Neuronal stem cell (in vitro differentiated cells): ENCODE measurements around the gene COL20A1.

ENCODE experiments used
- DNase-seq: peaks from one replicate; pipeline ENCODE4 v3.0.0-alpha.2; 2013; ENCODE audit warnings: low spot score
- H2AFZ ChIP-seq: one replicate; pipeline ENCODE4 v1.6.1; 2013; ENCODE audit warnings: mild to moderate bottlenecking, low read length, inconsistent platforms
- H2AK5ac ChIP-seq: 2 replicates; pipeline ENCODE4 v1.6.1; 2013; ENCODE audit warnings: low read depth, mild to moderate bottlenecking, inconsistent platforms, low read length, moderate library complexity, mixed read lengths
- H2BK120ac ChIP-seq: 2 replicates; pipeline ENCODE4 v1.6.1; 2013; ENCODE audit warnings: low read depth, mild to moderate bottlenecking, inconsistent platforms, low read length, moderate library complexity, mixed read lengths
- H2BK12ac ChIP-seq: one replicate; pipeline ENCODE4 v1.6.1; 2013; ENCODE audit warnings: low read length, inconsistent platforms
- H2BK15ac ChIP-seq: 2 replicates; pipeline ENCODE4 v1.6.1; 2013; ENCODE audit warnings: mild to moderate bottlenecking, low read length, inconsistent platforms, mixed read lengths
- H2BK5ac ChIP-seq: one replicate; pipeline ENCODE4 v1.6.1; 2013; ENCODE audit warnings: inconsistent platforms, mild to moderate bottlenecking, low read length, moderate library complexity
- H3K14ac ChIP-seq: one replicate; pipeline ENCODE4 v1.6.1; 2013; ENCODE audit warnings: low read length, inconsistent platforms
- H3K18ac ChIP-seq: 2 replicates; pipeline ENCODE4 v1.6.1; 2013; ENCODE audit warnings: low read length, inconsistent platforms
- H3K23ac ChIP-seq: 2 replicates; pipeline ENCODE4 v1.6.1; 2013; ENCODE audit warnings: low read depth, mild to moderate bottlenecking, mixed read lengths, low read length, inconsistent platforms; ENCODE audit not compliant: poor library complexity
- H3K27ac ChIP-seq: replicated peaks from 3 replicates; pipeline ENCODE4 v1.5.1; 2013; ENCODE audit warnings: low read length, inconsistent platforms
- H3K27me3 ChIP-seq, 3 experiments: 2 replicates each; pipeline ENCODE4 v1.6.1; 2013; ENCODE audit warnings: low read length in 3 of 3, mild to moderate bottlenecking in 2 of 3, inconsistent platforms in 1 of 3, low read depth in 1 of 3, mixed read lengths in 1 of 3, moderate library complexity in 1 of 3; ENCODE audit not compliant: control insufficient read depth in 3 of 3, insufficient read depth in 3 of 3
- H3K36me3 ChIP-seq, 2 donors: replicated peaks in 1 of 2; 2 replicates each; pipeline ENCODE4 v1.6.1; 2013; ENCODE audit warnings: low read length in 2 of 2; ENCODE audit not compliant: control insufficient read depth in 2 of 2, insufficient read depth in 2 of 2
- H3K4ac ChIP-seq: 2 replicates; pipeline ENCODE4 v1.6.1; 2013; ENCODE audit warnings: inconsistent platforms, mild to moderate bottlenecking, low read length, moderate library complexity
- H3K4me1 ChIP-seq, 2 donors: 1 replicate in 1 of 2; 2 replicates in 1 of 2; pipeline ENCODE4 v1.6.1; 2013; ENCODE audit warnings: low read length in 2 of 2, low read depth in 1 of 2; ENCODE audit not compliant: control insufficient read depth in 2 of 2, insufficient read depth in 1 of 2
- H3K4me2 ChIP-seq: one replicate; pipeline ENCODE4 v1.6.1; 2013; ENCODE audit warnings: mild to moderate bottlenecking, low read length, inconsistent platforms; ENCODE audit not compliant: insufficient read depth, poor library complexity, severe bottlenecking
- H3K4me3 ChIP-seq, 2 donors: 2 replicates each; pipeline ENCODE4 v1.5.1; 2013; ENCODE audit warnings: low read length in 2 of 2, mild to moderate bottlenecking in 2 of 2, inconsistent platforms in 1 of 2, moderate library complexity in 1 of 2
- H3K79me1 ChIP-seq: one replicate; pipeline ENCODE4 v1.6.1; 2013; ENCODE audit warnings: low read depth, mild to moderate bottlenecking, inconsistent platforms, low read length, moderate library complexity
- H3K9ac ChIP-seq: one replicate; pipeline ENCODE4 v1.6.1; 2013; ENCODE audit warnings: mild to moderate bottlenecking, low read depth, low read length, inconsistent platforms; ENCODE audit not compliant: poor library complexity
- H3K9me3 ChIP-seq, 2 donors: replicated peaks in 1 of 2; 2 replicates each; pipeline versions ENCODE3 to v1.6.1; 2013; ENCODE audit warnings: low read length in 2 of 2, mild to moderate bottlenecking in 2 of 2, inconsistent platforms in 1 of 2, low read depth in 1 of 2, mixed read lengths in 1 of 2, moderate library complexity in 1 of 2; ENCODE audit not compliant: control insufficient read depth in 2 of 2, insufficient read depth in 1 of 2
- H4K8ac ChIP-seq: one replicate; pipeline ENCODE4 v1.6.1; 2013; ENCODE audit warnings: low read depth, mild to moderate bottlenecking, inconsistent platforms, low read length, moderate library complexity
- H4K91ac ChIP-seq: one replicate; pipeline ENCODE4 v1.6.1; 2013; ENCODE audit warnings: low read length, low read depth, mild to moderate bottlenecking, inconsistent platforms; ENCODE audit not compliant: poor library complexity
- WGBS, 2 donors: extraction: QIAGEN DNeasy Blood & Tissue Kit; methylation state at CpG; one replicate each; pipeline ENCODE4 v1.1.7; 2013; ENCODE audit warnings: missing lambda C conversion rate in 2 of 2, mixed read lengths in 1 of 2; ENCODE audit not compliant: insufficient read length in 2 of 2, insufficient replicate concordance in 1 of 2; ENCODE audit errors: extremely low coverage in 2 of 2; 5-methylcytosine and 5-hydroxymethylcytosine counted together

The COL20A1 gene

GRCh38 chr20:63375438-63375837 lies 82.5 kb downstream of the COL20A1 start:
- peaks cover 19 to 53% of the 10 kb centered on the region in 2 donors for H3K4me1 ChIP-seq
- no peak overlapping the region for H3K4me2 ChIP-seq

GRCh38 chr20:63376283-63377250 lies 83.6 kb downstream of the COL20A1 start:
- Histone ChIP-seq H3K4me1 (peaks cover 19 to 58% of the 10 kb centered on the region in 2 donors), H3K18ac (peak overlapping the region; percentile 97), H3K4me3 (peak overlapping the region in 1 of 2 donors; percentile 37), H3K9ac (no peak overlapping the region), H3K27me3 (peaks cover 0 to 9% (median 0%) of the 10 kb centered on the region in 3 experiments), H4K91ac (no peak overlapping the region), H3K23ac (no peak overlapping the region), H3K36me3 (no peaks in the 10 kb centered on the region), H3K14ac (peak overlapping the region; percentile 91), H3K79me1 (peaks cover 2% of the 10 kb centered on the region), H2BK15ac (peak overlapping the region; percentile 54), H2BK120ac (no peak overlapping the region), H3K4ac (no peak overlapping the region), H3K4me2 (peak overlapping the region; percentile 47), H2BK5ac (peak overlapping the region; percentile 63), H3K9me3 (no peaks in the 10 kb centered on the region), H2AFZ (peak overlapping the region; percentile 81), H4K8ac (no peak overlapping the region), H2AK5ac (peak overlapping the region; percentile 99), H2BK12ac (no peak overlapping the region), H3K27ac (no peak overlapping the region)
- DNase-seq = no peak
- WGBS, 2 donors = no CpG with 5 or more reads among the region's 31 CpGs

More at GRCh38 chr20:63375438-63375837, 82.5 kb downstream of the COL20A1 start:
- Histone ChIP-seq H3K4ac (no peak overlapping the region), H2AK5ac (no peak overlapping the region), H3K18ac (no peak overlapping the region), H3K36me3 (no peaks in the 10 kb centered on the region), H3K9me3 (no peaks in the 10 kb centered on the region), H4K91ac (no peak overlapping the region), H3K27ac (no peak overlapping the region), H2BK120ac (no peak overlapping the region), H2BK12ac (no peak overlapping the region), H2AFZ (no peak overlapping the region), H3K23ac (no peak overlapping the region), H3K79me1 (peaks cover 2% of the 10 kb centered on the region), H3K4me3 (no peak overlapping the region), H4K8ac (no peak overlapping the region), H3K14ac (no peak overlapping the region), H2BK15ac (no peak overlapping the region), H2BK5ac (no peak overlapping the region), H3K9ac (no peak overlapping the region), H3K27me3 (peaks cover 0 to 12% (median 0%) of the 10 kb centered on the region in 3 experiments)
- DNase-seq = no peak
- WGBS, 2 donors = no CpG with 5 or more reads among the region's 3 CpGs

- peak overlapping the region; percentile 47 for H3K4me2 ChIP-seq
- peak overlapping the region; percentile 34 for H3K27ac ChIP-seq
- H3K9me3 ChIP-seq = no peaks in the 10 kb centered on the region
- H3K4me1 ChIP-seq = peaks cover 19 to 60% of the 10 kb centered on the region in 2 donors
- no peak overlapping the region for H3K14ac ChIP-seq
- peak; percentile 83 for DNase-seq
- H3K36me3 ChIP-seq = no peaks in the 10 kb centered on the region
- peak overlapping the region; percentile 99 for H2AK5ac ChIP-seq
- H3K27me3 ChIP-seq = peaks cover 0 to 4% (median 0%) of the 10 kb centered on the region in 3 experiments
- H2BK5ac ChIP-seq = peak overlapping the region; percentile 63
- H3K23ac ChIP-seq = peak overlapping the region; percentile 92
- no peak overlapping the region for H2BK120ac ChIP-seq
- H4K91ac ChIP-seq = no peak overlapping the region
- peak overlapping the region; percentile 97 for H3K18ac ChIP-seq
- peak overlapping the region; percentile 81 for H2AFZ ChIP-seq
- no peak overlapping the region for H2BK12ac ChIP-seq
- H2BK15ac ChIP-seq = peak overlapping the region; percentile 20
- H3K9ac ChIP-seq = peak overlapping the region; percentile 25
- H3K4ac ChIP-seq = no peak overlapping the region
- peak overlapping the region in 1 of 2 donors; percentile 37 for H3K4me3 ChIP-seq
- peaks cover 2% of the 10 kb centered on the region for H3K79me1 ChIP-seq
- no peak overlapping the region for H4K8ac ChIP-seq
- WGBS, 2 donors = no CpG with 5 or more reads among the region's 32 CpGs
Measured at GRCh38 chr20:63377256-63377941, 84.4 kb downstream of the COL20A1 start.
